NB4 (cell line): ENCODE results near the gene NCAPH2.

Source experiments
- DNase-seq: peaks from one replicate; pipeline ENCODE4 v3.0.0; 2010; ENCODE audit warnings: low read depth
- H3K4me3 ChIP-seq: one replicate; pipeline ENCODE4 v1.5.1; 2011; ENCODE audit warnings: mild to moderate bottlenecking, low read depth, low read length, moderate library complexity
- MYC ChIP-seq: IDR thresholded peaks from 2 replicates; pipeline ENCODE4 v1.6.1; 2011; ENCODE audit warnings: low read depth, low read length
- POLR2A ChIP-seq: IDR thresholded peaks from 2 replicates; pipeline ENCODE4 v1.6.1; 2011; ENCODE audit warnings: mild to moderate bottlenecking; ENCODE audit not compliant: insufficient read length; ENCODE audit errors: extremely low read depth
- TF ChIP-seq, protein P1 (sequence below): IDR thresholded peaks from 2 replicates; pipeline ENCODE4 v1.6.1; 2011; ENCODE audit warnings: low read depth, low read length
- TF ChIP-seq, protein P2 (sequence below): IDR thresholded peaks from one replicate; pipeline ENCODE4 v1.5.1; 2012; ENCODE audit warnings: low read depth, low read length

NCAPH2 gene

DNA sequence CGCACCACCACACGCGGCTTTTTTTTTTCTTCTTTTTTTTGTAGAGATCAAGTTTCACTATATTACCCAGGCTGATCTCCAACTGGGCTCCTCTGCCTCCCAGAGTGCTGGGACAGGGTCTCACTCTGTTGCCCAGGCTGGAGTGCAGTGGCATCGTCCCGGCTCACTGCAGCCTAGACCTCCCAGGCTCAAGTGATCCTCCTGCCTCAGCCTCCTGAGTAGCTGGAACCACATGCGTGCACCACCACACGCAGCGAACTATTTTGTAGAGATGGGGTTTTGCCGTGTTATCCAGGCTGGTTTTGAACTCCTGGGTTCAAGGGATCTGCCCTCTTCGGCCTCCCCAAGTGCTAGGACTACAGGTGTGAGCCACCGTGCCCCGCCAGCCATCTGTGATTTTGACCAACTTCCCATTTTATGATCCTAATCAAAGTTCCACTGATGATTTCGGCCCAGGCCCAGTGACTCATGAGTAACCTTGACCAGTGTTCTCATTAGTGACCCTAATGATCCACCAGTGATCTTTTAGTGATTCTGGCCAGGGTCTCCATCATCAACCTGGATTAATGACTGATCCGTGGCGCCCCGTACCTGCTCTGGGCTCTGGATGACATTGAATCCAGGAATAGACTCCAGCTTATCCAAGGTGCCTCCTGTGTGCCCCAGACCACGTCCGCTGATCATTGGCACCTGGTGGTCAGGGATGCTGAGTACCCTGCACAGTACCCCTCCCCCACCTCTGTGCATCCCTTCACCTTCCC, 20.1 kb downstream of the NCAPH2 start:
- TF ChIP-seq, protein P1, sequence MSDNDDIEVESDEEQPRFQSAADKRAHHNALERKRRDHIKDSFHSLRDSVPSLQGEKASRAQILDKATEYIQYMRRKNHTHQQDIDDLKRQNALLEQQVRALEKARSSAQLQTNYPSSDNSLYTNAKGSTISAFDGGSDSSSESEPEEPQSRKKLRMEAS: no peak
- TF ChIP-seq MYC (no peak), POLR2A (no peak)
- TF ChIP-seq, protein P2, sequence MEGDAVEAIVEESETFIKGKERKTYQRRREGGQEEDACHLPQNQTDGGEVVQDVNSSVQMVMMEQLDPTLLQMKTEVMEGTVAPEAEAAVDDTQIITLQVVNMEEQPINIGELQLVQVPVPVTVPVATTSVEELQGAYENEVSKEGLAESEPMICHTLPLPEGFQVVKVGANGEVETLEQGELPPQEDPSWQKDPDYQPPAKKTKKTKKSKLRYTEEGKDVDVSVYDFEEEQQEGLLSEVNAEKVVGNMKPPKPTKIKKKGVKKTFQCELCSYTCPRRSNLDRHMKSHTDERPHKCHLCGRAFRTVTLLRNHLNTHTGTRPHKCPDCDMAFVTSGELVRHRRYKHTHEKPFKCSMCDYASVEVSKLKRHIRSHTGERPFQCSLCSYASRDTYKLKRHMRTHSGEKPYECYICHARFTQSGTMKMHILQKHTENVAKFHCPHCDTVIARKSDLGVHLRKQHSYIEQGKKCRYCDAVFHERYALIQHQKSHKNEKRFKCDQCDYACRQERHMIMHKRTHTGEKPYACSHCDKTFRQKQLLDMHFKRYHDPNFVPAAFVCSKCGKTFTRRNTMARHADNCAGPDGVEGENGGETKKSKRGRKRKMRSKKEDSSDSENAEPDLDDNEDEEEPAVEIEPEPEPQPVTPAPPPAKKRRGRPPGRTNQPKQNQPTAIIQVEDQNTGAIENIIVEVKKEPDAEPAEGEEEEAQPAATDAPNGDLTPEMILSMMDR: no peak
- DNase-seq: no peak
- H3K4me3 ChIP-seq: no peak overlapping the region

DNA sequence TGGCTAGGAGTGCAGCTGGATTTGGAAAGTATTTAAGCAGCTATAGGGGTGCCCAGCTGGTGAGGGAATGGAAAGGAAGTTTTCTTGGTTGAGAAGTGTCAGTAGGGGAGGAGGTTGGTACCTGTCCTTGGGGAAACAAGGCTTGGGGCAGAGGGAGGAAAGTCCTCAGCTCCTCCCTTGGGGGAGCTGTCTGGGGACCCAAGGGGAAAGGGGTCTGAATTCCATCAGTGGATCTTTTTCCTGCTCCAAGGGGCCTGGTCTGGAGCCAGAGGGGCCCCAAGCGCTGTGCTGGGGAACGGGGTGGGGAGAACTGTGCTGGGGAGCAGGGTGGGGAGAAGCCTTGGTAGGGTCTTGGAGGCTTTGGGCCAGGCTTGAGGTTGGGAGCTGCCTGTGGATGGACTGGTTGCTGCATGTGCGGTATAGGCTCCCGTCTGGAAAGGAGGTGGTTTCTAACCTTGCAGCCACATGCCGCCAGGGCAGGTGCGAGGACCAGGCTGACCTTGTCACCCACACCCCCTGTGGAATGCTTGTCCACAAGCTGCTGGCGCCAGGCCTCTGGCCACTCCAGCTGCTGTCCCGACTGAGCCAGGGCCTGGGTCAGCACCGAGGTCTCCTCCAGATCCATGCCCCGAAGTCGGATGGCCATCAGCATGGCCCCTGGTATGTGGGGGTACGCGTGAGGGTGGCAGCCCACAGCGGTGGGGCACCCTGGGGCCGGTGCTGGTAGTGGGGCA, 20.8 kb downstream of the NCAPH2 start:
- no peak overlapping the region for H3K4me3 ChIP-seq
- peak; percentile 47 for DNase-seq

DNA sequence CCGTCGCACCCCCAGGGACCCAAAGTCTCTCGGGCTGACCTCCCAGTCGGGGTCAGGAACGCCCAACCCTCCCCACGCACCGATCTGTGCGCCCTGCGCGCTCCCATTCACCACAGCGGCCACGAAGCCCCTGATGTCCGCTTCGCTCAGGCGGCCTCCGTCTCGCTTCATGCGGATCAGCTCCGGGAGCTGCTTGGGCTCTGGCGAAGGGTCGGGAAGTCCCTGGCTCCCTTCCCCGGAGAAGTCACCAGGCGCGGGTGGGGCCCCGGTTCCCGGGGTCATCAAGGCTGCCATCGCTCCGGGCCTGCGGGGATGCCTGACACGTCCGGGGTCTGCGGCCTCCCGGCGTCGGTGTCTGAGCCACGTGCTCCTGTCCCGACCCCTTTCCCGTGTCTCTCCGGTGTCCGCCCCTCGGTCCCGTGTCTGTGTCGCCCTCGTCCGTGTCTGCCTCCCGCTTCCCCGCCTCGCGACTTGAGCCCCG, 21.4 kb downstream of the NCAPH2 start:
- no peak for DNase-seq
- TF ChIP-seq, protein P1: no peak
- TF ChIP-seq POLR2A: no peak
- TF ChIP-seq, protein P2: no peak
- no peak overlapping the region for H3K4me3 ChIP-seq

More for the DNA sequence above, 20.8 kb downstream of the NCAPH2 start:
- TF ChIP-seq, protein P1: no peak
- TF ChIP-seq POLR2A (no peak), MYC (no peak)
- TF ChIP-seq, protein P2: no peak

DNA sequence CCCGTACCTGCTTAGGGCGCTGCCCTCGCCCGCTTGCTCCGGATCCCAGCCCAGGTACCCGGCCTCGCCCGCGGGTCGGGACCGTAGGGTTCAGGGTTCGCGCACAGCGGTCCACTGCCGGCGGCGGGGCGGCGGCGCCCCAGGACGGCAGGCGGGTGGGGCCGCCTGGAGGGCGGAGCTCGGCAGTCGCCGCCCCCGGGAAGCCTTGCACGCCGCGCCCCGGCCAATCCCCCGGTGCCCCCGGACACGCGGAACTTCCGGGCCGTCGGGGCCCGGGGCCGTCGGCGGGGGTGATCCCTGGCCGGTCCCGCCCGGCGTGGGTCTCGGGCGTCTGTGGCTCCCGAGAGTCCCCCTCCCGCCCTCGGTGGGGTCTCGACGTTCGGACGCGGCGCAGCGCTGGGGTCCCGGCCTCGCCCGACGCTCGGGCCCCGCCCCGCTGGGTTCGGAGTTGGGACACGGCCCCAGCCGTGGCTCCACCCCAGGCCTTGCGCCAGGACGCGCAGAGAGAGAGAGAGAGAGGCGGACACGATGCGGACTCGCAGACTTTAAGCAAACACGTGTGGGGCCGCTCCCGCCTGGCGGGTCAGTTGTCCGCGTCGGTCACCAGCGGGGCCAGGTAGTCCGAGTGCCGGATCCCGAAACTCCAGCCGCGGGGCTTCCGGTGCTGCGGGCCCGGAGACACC, 22.0 kb downstream of the NCAPH2 start, which contains the start of gene TYMP:
Gene TYMP (minus strand): TSS at position 116 of the 683 bp plus-strand sequence. CDS start 303 bp downstream, outside the sequence.
- peak within 1 kb of the TSS; percentile 64 for H3K4me3 ChIP-seq
- TF ChIP-seq POLR2A (peak; percentile 49), MYC (peak; percentile 75)
- TF ChIP-seq, protein P2: no peak
- TF ChIP-seq, protein P1: peak; percentile 86
- DNase-seq: peak; percentile 84

DNA sequence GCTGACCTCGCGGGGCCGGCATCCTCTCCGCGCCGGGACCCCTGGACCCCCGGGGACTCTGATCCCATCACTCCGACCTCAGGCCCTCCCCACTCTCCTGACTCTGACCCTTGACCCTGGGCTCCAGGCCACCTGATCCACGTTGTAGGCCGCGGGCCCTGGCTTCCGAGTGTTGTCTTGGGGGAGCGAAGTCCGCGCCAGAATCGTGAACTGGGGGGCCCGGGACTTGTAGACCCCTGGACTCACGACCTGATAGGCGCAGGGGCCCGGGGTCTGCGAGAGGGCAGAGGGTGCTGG, 22.5 kb downstream of the NCAPH2 start:
- DNase-seq: no peak
- TF ChIP-seq MYC (no peak), POLR2A (no peak)
- TF ChIP-seq, protein P1: no peak
- TF ChIP-seq, protein P2: no peak
- peak overlapping the region; percentile 64 for H3K4me3 ChIP-seq
